Brain microvascular endothelial cell (primary cell): ENCODE data around the gene PPIL1.

Experiments
- DNase-seq: peaks from one replicate; pipeline ENCODE4 v3.0.0-alpha.2; 2020
- H3K27ac ChIP-seq: fragments of 250-450 bp; sonication (Bioruptor Pico); 2 replicates; pipeline ENCODE4 v1.5.1; 2020; ENCODE audit warnings: mild to moderate bottlenecking, moderate library complexity
- H3K27me3 ChIP-seq: fragments of 250-450 bp; sonication (Bioruptor Pico); replicated peaks from 2 replicates; pipeline ENCODE4 v1.5.1; 2020; ENCODE audit warnings: mild to moderate bottlenecking
- H3K36me3 ChIP-seq: fragments of 250-450 bp; sonication (Bioruptor Pico); replicated peaks from 2 replicates; pipeline ENCODE4 v1.5.1; 2020; ENCODE audit warnings: mild to moderate bottlenecking
- H3K4me3 ChIP-seq: 2 replicates; pipeline ENCODE4 v1.5.1; 2011; ENCODE audit warnings: low read depth, mild to moderate bottlenecking, control low read depth, low read length, moderate library complexity
- CTCF ChIP-seq: IDR thresholded peaks from 2 replicates; pipeline ENCODE4 v1.5.1; 2011; ENCODE audit warnings: low read depth, mild to moderate bottlenecking, moderate library complexity, low read length, control low read depth, inconsistent platforms; ENCODE audit errors: missing control alignments
- in situ Hi-C: cut with HindIII; loops from 2 replicates; pipeline ENCODE4 v1.10.0; 2017; ENCODE audit warnings: low sequenced_read_pairs, low pct_ligation_motif_present

The PPIL1 gene

DNA sequence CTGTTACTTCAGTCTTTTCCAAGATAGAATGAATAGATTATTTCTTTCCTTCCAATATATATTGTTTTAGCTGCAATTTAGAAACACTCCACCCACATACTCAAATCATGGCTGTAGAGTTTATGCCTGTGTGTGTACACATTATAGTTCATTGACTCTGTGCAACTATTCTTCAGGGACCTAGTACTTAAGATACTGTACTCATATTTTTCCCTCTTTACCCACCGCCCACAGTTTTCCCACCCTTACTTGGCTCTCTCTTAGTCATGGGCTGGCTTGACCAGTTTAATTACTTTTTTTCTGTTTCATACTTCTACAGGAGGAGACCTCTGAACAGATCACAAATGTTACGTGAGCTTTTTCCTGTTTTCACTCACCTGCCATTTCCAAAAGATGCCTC, 41.5 kb upstream of the PPIL1 start:
- TF ChIP-seq CTCF: no peak
- no peak for DNase-seq

GRCh38 chr6:36915599-36915998, 41.0 kb upstream of the PPIL1 start:
- peaks cover 32% of the 10 kb centered on the region for H3K36me3 ChIP-seq
- no peak for DNase-seq
- H3K27me3 ChIP-seq: no peaks in the 10 kb centered on the region
- no peak overlapping the region for H3K4me3 ChIP-seq
- no peak for TF ChIP-seq CTCF
- in situ Hi-C loops: no loop called here
- no peak overlapping the region for H3K27ac ChIP-seq

More for the DNA sequence above, 41.5 kb upstream of the PPIL1 start:
- Histone ChIP-seq H3K27ac (no peak overlapping the region), H3K27me3 (no peaks in the 10 kb centered on the region), H3K4me3 (no peak overlapping the region), H3K36me3 (peaks cover 32% of the 10 kb centered on the region)
- in situ Hi-C loops: no loop called here

DNA sequence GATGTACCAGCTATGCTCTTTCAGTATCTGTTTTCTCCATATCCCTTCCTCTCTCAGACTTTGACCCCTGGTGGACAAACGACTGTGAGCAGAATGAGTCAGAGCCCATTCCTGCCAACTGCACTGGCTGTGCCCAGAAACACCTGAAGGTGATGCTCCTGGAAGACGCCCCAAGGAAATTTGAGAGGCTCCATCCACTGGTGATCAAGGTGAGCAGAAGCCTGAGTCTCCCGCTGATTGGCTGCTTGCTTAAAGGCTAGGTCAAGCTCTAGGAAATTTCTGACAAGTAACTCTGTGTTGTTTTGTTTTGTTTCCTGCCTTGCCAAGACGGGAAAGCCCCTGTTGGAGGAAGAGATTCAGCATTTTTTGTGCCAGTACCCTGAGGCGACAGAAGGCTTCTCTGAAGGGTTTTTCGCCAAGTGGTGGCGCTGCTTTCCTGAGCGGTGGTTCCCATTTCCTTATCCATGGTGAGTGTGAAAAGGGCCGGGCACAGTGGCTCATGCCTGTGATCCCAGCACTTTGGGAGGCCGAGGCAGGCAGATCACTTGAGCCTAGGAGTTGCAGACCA, 39.7 kb upstream of the PPIL1 start:
- no peak for DNase-seq
- in situ Hi-C loops: no loop called here
- no peaks in the 10 kb centered on the region for H3K27me3 ChIP-seq
- no peak overlapping the region for H3K4me3 ChIP-seq
- H3K36me3 ChIP-seq: peaks cover 25% of the 10 kb centered on the region
- peak; percentile 61 for TF ChIP-seq CTCF
- no peak overlapping the region for H3K27ac ChIP-seq

GRCh38 chr6:36913082-36913481, 38.5 kb upstream of the PPIL1 start:
- Histone ChIP-seq H3K27me3 (no peaks in the 10 kb centered on the region), H3K4me3 (no peak overlapping the region), H3K36me3 (peaks cover 25% of the 10 kb centered on the region), H3K27ac (peak overlapping the region; percentile 8)
- in situ Hi-C loops: no loop called here
- no peak for TF ChIP-seq CTCF
- DNase-seq: no peak

DNA sequence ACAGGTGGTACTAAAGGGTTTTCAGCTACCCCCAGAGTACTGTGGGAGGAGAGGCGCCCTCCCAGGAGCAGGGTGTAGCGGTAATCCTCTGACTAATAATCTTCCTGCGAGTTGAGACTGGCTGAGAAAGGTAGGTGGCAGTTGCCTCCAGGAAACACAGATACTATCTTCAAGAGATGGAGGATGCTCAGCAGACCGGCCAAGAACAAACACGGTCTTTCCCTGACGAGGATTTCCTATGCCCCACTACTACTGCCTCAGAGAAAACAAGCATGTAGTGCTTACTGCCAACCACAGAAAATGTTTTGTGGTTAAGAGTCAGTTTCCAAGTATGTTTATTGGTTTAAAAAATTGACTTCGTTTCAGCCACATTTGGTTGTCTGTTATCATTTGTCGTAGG, 38.0 kb upstream of the PPIL1 start:
- H3K36me3 ChIP-seq: peaks cover 25% of the 10 kb centered on the region
- no peaks in the 10 kb centered on the region for H3K27me3 ChIP-seq
- peak; percentile 27 for TF ChIP-seq CTCF
- in situ Hi-C loops: no loop called here
- H3K4me3 ChIP-seq: no peak overlapping the region
- peak; percentile 75 for DNase-seq
- H3K27ac ChIP-seq: peak overlapping the region; percentile 17

DNA sequence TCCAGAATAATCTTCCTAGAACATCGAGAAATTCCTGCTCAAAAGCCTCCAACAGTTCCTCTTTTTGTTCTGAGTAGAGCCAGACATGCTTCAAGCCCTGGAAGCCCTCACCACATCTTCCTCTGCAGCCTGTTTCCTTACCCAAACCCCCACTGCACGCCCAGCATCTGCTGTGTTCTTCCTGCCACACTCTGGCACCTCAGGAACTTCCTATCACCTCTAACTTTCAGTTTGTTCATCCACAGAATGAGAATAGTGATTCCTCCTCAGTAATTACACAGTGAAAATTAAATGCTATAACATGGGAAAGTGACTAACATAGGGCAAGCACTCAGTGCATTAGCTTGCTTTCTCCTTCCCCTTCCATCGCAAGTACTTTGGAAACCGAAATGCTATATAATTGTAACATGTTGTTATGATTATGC, 37.4 kb upstream of the PPIL1 start:
- H3K27me3 ChIP-seq: no peaks in the 10 kb centered on the region
- in situ Hi-C loops: no loop called here
- DNase-seq: no peak
- TF ChIP-seq CTCF: no peak
- H3K4me3 ChIP-seq: no peak overlapping the region
- H3K27ac ChIP-seq: no peak overlapping the region
- H3K36me3 ChIP-seq: peaks cover 25% of the 10 kb centered on the region
